ENCODE measurements around the gene ERC2. TPM values are rescaled to one million over a fixed set of nuclear protein-coding genes. Genes with fewer than 3 reads are reported as not detected.
"Not testable (repeated sequence)": the region's sequence is repeated elsewhere in the genome, so short reads cannot be mapped to it uniquely, and the experiment has no call there.

The ERC2 gene
- total RNA-seq, 1 donor from 2014 or later, result 33.5 TPM

DNA sequence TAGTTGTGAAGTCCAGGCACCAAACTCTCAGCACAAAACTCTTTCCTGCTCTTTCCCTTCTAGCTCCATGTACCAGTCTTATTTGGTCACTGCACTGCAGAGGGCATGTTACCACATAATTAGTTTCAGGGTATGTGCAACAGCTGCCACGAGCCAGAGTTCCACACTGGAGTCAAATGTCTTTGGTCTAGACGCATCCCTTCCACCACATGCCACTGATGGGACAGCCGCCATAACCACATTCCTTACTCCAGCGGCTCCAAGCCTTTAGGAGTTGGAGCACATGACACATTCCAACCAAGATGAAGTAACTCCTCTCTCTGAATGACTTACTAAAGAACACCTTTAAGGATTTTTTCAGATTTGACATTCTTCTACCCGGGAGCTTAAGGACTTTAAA, 153.4 kb downstream of the ERC2 start:
- DNase-seq (ENCODE audit: low spot score), result peak; percentile 67

DNA sequence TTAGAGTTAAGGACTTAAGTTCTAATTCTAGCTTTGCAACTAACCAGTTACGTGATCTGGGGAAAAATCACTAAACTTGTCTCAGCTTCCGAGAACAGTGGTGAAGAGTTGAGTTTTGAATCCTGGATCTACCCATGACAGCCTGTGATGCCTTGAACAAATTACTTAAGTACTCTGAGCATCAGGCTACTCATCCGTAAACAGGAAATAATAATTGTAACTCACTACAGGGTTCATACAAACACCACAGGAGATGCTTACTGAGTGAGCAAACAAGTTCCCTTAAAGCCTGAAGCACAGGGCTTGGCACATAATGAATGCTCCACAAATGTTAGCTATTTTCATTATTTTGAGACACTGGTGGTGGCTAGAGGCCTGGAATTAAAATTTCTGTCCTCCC, 158.8 kb downstream of the ERC2 start:
- no peak for DNase-seq (ENCODE audit: low spot score)

DNA sequence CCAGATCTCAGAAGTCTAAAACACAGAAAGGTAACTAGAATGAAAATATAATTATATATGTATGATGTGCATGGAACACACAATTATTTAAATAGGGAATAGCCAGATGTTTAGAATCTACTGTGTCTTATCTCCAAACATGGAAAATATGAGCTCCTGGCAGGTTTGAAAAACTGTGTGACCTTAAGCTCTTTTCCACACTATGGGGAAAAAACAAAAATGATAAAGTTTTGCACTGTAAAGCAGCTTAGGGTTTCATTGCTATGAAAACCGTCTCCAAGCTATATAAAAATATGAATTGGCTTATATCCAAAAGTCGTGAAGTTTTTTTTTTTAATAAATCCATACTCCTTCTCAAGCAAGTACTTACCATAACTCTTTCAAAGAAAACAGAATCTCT, 159.8 kb downstream of the ERC2 start:
- DNase-seq (ENCODE audit: low spot score), result peak; percentile 70

DNA sequence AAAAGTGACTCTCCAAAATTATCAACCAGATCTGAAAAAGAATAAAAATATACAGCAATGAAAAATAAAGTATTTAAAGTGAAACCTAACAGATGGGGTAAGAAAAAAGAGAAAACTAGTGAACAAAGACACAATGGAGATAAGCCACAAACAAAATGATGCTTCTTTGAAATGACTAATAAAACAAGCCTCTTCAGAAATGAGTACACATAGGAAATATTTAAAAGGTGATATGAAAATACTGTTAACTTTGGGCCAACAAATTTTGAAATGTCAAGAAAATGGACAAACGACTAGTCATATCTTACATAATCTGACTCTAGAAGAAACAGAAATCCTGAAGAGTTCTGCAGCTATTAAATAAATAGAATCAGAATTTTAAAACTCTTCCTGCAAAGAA, 164.2 kb downstream of the ERC2 start:
- DNase-seq (ENCODE audit: low spot score), result no peak

DNA sequence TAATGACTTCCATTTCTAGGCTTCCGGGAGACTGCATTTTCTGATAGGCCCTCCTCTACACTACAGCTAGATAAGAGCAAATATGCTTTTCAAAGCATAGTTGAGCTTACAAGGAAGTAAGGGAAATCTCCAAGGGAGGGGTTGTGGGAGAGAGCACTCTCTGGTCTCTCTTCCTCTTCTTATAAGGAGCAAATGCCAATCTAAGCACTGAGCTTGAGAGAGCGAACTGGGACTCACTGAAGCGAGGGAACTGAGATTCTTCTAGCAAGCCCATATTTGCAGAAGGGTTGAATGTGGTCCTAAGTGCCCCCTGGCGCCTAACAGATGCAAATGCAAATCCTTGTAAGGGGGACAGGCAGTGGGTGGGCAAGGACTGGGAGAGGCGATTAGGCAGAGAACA, 164.8 kb downstream of the ERC2 start:
- peak; percentile 86 for DNase-seq (ENCODE audit: low spot score)

DNA sequence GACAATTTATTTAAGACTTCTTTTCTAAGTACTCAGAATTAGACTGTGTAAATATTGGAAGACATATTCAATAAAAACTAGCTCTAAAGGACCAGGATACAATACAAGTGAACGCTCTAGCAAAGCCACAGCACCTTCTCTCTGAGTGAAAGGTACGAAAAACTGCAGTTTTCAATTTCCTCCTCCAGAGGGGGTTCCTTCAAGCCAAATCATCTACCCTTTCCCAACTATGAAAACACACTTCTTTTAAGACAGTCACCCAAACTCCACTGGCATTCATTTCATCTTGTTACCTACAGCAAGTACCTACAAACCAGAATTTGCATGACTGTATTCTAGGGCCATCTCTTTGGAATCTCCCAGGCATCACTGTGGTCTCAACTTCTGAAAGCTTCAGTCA, 165.8 kb downstream of the ERC2 start:
- no peak for DNase-seq (ENCODE audit: low spot score)

DNA sequence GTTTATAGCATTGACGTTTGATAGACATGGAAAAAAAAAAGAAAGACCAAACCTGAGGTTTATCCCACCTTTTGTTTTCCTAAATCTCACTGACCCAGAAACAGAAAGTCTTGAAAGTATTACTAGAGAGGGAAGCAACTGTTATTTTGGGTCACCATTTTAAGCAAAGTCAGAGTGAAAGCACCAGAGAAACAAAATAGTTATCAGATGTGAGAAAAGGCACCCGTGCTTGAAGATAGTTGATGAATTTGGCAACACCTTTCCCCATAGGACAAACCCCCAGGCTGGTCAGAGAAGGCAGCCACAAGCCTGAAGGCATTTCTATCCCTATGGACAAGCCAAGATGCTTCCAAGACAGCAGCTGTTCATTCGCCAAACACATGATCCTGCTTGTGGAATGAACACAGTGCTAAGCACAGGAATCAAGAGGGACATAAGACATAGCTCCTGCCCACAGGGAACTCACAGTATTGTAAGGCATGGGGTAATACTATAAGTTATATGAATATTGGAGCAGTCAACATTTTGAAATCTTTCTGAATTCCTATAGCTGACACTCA, 170.9 kb downstream of the ERC2 start:
- no peak for DNase-seq (ENCODE audit: low spot score)

DNA sequence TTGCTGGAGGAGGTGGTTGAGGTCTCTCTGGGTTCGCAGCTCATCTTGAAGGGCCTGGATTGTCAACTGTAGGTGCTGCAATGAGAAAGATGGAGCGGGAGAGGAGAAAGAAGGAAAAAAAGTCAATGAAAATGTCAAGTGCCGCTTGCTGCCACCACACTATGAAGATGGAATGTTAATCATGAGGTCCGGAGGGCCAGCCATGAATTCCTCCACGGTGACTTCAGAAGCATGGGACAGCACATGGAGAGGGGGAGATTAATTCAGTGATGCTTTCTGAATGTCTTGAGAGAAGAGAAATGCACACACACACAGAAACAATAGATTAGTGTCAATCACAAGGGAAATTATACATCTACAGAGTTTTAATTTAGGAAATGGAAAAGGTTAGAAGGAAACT, 171.9 kb downstream of the ERC2 start:
- DNase-seq (ENCODE audit: low spot score), result no peak

DNA sequence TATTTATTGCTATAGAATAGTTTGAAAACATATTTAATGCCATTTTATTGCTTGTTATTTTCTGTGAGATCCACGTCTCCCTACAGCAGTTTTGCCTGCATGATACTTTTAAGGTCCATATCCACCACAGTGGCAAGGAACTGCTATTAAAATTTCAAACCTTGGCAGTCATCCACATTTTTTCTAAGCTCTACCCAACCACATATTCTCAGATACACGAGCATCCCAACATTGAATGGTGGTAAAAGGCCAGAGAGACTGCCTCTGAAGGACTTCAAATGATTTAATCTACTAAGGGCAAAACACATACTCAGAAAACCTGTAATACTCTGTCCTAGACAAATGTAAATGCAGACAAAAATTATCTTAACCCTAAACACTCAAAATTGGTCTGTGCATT, 173.1 kb downstream of the ERC2 start:
- peak; percentile 8 for DNase-seq (ENCODE audit: low spot score)

DNA sequence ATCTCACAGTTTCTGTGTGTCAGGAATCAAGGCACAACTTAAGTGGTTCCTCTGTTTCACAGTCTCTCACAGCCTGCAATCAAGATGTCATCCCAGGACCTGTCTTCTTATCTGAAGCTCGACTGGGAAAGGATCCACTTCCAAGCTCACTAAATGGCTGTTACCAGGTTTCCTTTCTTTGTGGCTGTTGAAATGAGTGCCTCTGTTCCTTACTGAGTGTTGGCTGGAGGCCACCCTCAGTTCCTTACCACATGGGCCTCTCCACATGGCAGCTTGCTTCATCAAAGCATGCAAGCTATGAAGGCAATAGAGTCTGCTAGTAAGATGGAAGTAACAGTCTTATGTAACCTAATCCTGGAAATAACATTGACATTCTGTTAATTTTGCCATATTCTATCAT, 174.0 kb downstream of the ERC2 start:
- no peak for DNase-seq (ENCODE audit: low spot score)

DNA sequence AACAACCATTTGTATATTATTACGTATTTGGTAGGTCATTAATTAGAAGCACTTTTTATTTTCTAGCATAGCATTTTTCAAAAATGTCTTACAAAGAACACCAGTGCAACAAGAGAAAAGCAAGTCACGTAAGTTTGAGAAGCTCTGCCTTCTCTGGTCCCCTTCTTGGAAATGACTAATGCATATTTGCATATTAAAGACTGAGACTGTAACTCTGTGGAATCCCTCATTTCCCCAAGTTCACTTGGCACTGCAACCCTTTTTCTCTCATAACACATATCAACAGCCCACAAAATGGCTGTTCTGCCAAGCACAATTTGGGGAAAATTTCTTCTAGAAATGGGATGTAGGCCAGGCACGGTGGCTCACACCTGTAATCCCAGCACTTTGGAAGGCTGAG, 176.3 kb downstream of the ERC2 start:
- DNase-seq (ENCODE audit: low spot score), result no peak

DNA sequence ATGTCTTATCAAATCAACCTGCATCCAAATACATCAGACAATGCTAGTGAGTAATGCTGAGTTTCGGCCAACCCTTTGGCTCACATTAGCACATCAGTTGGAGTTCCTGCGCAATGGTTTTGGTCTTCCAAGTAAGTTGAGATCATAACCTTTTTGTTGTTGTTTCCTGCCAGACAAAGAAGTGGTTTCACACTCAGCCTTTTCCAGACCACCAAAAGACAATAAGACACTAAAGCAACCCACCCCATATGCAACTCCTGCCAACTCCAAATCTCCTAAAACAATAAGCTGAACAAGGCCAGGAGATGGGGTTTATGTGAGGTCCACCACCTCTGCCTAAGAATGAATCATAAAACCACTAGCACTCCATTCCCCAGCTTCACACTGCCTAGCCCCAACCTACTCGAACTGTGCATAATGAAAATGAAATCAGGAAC, 177.0 kb downstream of the ERC2 start:
- no peak for DNase-seq (ENCODE audit: low spot score)

DNA sequence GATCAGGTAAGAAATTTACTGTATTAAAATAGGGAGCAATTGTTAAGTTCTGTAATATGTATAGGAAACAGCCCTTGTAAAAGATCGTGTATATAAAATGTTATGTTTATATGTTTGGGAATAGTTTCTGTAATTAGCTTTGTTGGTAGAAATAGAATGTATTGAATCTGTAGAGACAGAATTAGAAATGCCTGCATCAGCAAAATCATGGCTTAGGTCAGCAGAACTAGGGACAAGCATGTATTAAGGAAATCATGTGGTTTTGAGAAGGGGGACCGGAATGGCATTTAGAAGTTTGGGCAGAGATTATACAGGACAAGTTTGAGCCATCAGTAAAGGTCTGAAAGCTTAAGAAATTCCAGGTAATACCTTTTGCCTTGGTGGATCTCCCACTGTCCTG, 177.9 kb downstream of the ERC2 start:
- DNase-seq (ENCODE audit: low spot score), result no peak

DNA sequence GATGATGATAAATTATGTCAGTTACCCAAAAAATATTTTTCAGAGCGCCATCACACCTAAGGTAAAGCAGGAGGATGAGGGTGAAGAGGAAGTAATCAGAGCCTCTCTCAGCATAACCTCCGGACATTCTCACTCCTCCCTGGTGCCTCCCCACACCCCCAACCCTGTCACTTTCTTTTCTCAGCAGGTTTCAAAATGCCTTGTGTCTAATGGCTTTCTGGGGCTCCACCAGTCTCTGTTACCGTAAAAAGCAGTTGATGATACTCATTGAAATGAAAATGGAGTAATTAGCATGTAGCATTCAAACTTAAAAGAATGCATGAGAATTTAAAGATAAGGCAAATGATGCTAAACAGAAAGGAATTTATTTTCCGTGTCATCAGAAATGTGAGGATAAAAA, 180.0 kb downstream of the ERC2 start:
- no peak for DNase-seq (ENCODE audit: low spot score)

DNA sequence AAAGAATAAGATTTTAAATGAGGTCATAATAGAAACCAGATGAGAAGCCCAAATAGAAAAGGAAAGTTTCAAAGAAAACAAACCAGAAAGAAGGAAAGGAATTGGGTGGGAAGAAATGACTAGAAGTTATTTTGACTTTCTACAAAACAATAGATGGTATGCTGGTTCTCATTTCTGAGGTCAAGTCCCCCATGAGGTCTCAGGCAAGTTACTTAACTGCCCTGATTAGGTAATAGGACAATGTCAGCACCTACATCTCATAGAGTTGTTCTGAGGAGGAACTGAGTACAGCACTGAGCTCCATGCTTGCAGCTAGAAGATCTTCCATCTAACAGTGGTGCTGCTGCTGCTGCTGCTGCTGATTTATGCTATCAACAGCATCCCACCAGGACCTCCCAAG, 185.9 kb downstream of the ERC2 start:
- no peak for DNase-seq (ENCODE audit: low spot score)

DNA sequence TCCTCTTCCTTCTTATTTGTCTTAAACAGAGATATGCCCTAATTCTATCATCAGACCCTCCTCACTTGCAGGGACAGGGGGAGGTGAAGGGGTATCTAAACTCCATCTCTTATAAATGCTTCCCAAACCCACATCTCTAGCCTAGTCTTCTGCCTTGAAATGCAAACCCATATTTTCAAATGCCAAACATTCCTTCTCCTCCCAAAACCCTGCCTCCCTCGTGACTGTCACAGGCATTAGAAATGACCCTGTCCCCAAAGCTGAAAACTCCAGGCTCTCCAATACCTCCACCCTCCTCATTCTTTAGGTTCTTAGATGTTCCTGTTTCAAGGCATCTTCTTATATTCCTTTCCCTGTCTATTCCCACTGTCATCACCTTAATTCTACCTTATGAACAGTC, 191.0 kb downstream of the ERC2 start:
- DNase-seq (ENCODE audit: low spot score), result no peak

DNA sequence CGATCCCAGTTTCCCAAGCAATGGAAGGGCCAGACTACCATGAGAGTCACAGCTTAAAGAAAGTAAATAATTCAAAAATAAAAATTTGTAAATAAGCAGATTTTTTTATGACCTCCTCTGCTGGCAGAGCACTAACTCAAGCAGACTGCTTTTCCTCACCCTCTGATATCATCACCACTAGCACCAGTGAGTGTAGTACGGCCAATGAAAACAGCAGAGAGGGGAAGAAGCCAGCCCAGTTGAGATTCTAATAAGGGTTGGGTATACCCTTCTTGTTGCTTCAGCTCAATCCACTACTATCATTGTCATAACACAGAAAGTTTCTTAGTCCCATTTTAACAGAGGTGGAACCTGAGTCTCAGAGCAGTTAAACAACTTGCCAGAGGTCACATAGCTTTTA, 193.1 kb downstream of the ERC2 start:
- no peak for DNase-seq (ENCODE audit: low spot score)

DNA sequence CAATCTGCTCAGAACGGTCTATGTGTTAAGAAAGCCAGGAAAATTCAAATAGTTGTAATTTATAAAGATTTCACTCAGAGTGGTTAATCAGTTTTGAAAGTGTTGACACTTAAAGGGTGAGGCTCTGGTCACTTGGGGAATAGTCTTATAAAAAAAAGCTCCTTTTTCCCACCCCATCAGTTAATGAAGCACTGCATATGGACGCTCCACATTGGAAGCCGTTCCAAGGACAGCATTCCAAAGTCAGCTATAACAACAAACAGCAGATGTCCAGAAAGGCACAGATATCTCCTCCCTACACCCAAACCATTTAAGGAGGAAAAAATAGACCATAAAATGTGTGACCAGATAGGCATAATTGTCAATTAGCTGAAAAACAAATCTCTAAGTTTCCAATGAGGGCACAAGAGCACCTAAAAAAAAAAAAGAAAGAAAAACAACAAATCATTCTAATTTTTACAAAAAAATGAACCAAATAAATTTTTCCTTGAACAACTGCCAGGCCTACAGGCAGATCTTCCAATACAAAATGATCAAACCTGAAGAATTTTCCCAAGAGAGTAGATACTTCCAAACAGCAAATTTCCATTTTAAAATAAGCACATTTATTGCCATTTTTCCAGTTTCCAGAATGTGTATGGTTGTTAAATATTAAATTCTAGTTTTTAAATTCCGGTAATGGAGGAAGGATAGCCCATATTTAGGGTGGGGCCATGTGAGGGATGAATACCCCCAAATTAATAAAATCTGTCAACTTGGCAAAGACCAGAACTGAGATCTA, 198.3 kb downstream of the ERC2 start:
- DNase-seq (ENCODE audit: low spot score), result no peak

DNA sequence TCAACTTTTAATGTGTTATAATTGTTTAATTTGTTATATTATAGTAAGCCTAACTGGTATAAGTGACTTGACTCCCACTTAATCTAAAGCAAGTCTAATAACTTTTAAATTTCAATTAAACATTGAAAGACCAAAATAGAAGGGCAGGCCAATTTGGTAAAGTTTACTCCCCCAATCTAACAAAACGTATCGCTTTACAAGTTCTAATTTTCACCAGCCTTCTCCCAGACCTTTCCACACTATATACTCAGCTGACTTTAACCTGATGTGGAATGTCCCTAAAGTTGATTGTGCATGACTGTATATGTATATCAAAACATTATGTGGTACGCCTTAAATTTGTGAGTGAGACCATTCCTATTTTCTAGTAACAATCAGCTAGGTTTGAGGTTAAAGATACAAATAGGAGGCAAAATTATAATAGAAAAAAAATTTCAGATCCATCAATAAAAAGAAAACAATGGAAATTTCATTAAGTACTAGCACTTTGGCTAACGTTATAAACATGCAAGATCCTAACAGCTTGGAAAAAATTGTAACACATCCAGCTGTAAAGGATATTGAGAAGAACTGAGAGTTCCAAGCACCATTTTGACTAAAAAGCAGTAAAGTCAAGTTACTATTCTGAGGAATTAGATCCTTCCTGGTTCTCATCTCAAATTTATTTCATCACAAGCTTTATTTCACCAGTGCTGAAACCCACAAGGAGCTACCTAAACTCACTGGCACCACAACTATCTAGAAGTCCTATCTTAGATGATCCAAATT, 199.5 kb downstream of the ERC2 start:
- no peak for DNase-seq (ENCODE audit: low spot score)

DNA sequence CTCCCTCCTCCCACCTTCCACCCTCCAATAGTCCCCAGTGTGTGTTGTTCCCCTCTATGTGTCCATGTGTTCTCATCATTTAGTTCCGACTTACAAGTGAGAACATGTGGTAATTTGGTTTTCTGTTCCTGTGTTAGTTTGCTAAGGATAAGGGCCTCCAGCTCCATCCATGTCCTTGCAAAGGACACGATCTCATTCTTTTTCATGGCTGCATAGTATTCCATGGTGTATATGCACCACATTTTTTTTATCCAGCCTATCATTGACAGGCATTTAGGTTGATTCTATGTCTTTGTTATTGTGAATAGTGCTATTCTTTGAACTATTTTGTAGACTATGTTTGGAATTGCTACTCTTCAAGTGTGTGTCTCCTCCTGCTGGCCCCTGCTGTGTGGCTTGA, 206.4 kb downstream of the ERC2 start:
- DNase-seq (ENCODE audit: low spot score), result not testable (repeated sequence)

DNA sequence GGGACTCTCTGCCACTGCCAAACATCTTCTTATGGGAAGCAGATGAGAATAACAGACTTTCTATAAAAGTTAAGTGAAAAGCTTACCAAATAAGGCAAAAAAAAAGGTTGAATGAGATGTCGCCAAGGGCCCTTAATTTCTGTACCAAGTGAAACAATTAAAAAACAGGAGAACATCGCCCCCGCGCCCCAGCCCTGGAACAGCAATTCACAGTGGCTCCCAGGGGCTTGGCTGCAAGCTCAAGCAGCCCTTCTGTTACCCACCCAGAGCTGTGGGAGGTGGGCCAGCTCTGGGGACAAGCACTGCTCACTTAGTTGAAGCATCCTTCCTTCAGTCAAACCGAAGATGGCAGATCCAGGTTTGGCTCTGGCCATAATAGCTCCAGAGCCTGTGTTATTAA, 208.0 kb downstream of the ERC2 start:
- DNase-seq (ENCODE audit: low spot score), result no peak

DNA sequence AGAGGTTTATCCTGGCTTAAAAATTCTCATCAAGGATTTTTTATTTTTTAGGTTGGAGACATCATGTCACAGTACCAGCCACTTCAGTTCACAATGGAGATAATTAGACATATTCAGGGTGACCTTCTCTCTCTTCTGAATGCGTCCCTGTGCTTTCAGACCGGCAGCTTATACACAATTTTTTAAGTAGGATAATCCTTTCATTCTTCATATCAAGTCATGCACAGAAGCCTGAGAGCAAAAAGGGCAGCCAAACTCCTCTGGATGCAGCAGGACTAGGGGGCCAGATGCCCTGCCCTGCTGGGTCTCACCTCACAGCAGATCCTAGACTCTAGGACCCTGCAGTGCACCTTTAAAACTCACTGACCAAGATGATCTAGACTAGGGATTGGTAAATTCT, 210.4 kb downstream of the ERC2 start:
- no peak for DNase-seq (ENCODE audit: low spot score)

DNA sequence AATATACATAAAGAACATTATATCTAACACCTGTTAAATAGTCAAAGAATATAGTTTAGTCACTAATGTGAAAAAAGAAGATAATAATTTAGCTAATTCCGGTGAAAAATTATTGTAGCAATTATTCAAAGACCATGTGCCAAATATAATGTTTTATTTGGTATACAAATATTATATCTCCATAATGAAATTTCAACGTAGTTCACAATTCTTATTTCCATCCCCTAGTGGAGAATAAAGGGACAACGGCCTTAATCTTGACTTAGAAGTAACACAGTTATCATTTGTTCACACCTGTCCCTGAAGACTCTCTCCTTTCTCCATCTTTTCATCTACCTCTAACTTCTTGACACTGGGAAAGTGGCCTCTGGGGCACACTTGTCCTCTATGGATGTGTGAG, 213.4 kb downstream of the ERC2 start:
- no peak for DNase-seq (ENCODE audit: low spot score)
